Hematopoietic multipotent progenitor cell treated with erythropoietin and hydrocortisone succinate and interleukin-3 and kit ligand, for 17 days (in vitro differentiated cells): Measurements from ENCODE around the gene PTPRN2.
"Not testable (repeated sequence)": the region's sequence is repeated elsewhere in the genome, so short reads cannot be mapped to it uniquely, and the experiment has no call there.

Source experiments
- DNase-seq: peaks from one replicate; pipeline ENCODE4 v3.0.0-alpha.2; 2015; ENCODE audit warnings: low spot score

Gene PTPRN2

GRCh38 chr7:157729566-157729965, 858.1 kb downstream of the PTPRN2 start:
- no peak for DNase-seq

- no peak for DNase-seq
Observed at GRCh38 chr7:157727964-157728615, 859.5 kb downstream of the PTPRN2 start.

GRCh38 chr7:157726764-157727163, 860.9 kb downstream of the PTPRN2 start:
- DNase-seq: no peak

GRCh38 chr7:157725312-157725711, 862.3 kb downstream of the PTPRN2 start:
- DNase-seq: not testable (repeated sequence)

- no peak for DNase-seq
Observed at GRCh38 chr7:157723205-157723604, 864.4 kb downstream of the PTPRN2 start.

- DNase-seq: no peak
Observed at GRCh38 chr7:157722137-157723060, 865.2 kb downstream of the PTPRN2 start.

- no peak for DNase-seq
Observed at GRCh38 chr7:157721468-157722136, 866.0 kb downstream of the PTPRN2 start.

GRCh38 chr7:157719705-157720655, 867.6 kb downstream of the PTPRN2 start:
- no peak for DNase-seq

- DNase-seq: no peak
Observed at GRCh38 chr7:157719008-157719682, 868.5 kb downstream of the PTPRN2 start.

GRCh38 chr7:157718303-157719007, 869.2 kb downstream of the PTPRN2 start:
- DNase-seq: no peak

GRCh38 chr7:157717211-157718174, 870.1 kb downstream of the PTPRN2 start:
- DNase-seq: no peak

- no peak for DNase-seq
Observed at GRCh38 chr7:157715938-157716280, 871.7 kb downstream of the PTPRN2 start.

GRCh38 chr7:157715071-157715937, 872.3 kb downstream of the PTPRN2 start:
- DNase-seq: no peak

- DNase-seq: no peak
Observed at GRCh38 chr7:157714166-157715070, 873.2 kb downstream of the PTPRN2 start.

GRCh38 chr7:157713591-157713990, 874.0 kb downstream of the PTPRN2 start:
- DNase-seq: no peak

- no peak for DNase-seq
Observed at GRCh38 chr7:157712666-157713235, 874.9 kb downstream of the PTPRN2 start.

GRCh38 chr7:157711353-157711888, 876.2 kb downstream of the PTPRN2 start:
- no peak for DNase-seq
